Activated CD4-positive, alpha-beta T cell treated with anti-CD3 and anti-CD28 coated beads, Interleukin-2, amount 50 U/mL, for 24 hours (primary cell): ENCODE data around the gene ODAD2.

Experiments used
- DNase-seq, 2 donors: peaks; one replicate each; pipeline ENCODE4 v3.0.0-alpha.2; 2020; ENCODE audit warnings: low read depth in 1 of 2, low spot score in 1 of 2

Gene ODAD2

GRCh38 chr10:27770181-27770580, 228.7 kb downstream of the ODAD2 start:
- no peak for DNase-seq
